RWPE2 (cell line): Measurements from ENCODE around the gene KIAA1755.
A peak's percentile ranks its signal among the peaks of the same experiment; 100 is the strongest.

Experiments
- ATAC-seq: fragments of 200-7000 bp; cut with Tn5 transposase; 3 replicates; pipeline ENCODE4 v1.9.1; 2021; ENCODE audit warnings: low read depth
- DNase-seq: peaks from one replicate; pipeline ENCODE4 v3.0.0-alpha.2; 2020; ENCODE audit warnings: low spot score
- H3K27ac ChIP-seq: fragments of 450-650 bp; 2 replicates; pipeline ENCODE4 v1.5.1; 2017; ENCODE audit warnings: mild to moderate bottlenecking; ENCODE audit not compliant: poor library complexity, severe bottlenecking
- H3K27me3 ChIP-seq: fragments of 250-450 bp; sonication (Bioruptor Pico); 2 replicates; pipeline ENCODE4 v1.5.1; 2021; ENCODE audit warnings: mild to moderate bottlenecking, moderate library complexity; ENCODE audit not compliant: insufficient read depth, poor library complexity, severe bottlenecking
- H3K36me3 ChIP-seq: fragments of 250-450 bp; sonication (Bioruptor Pico); 2 replicates; pipeline ENCODE4 v1.5.1; 2020; ENCODE audit warnings: low read depth, mild to moderate bottlenecking, moderate library complexity
- H3K4me1 ChIP-seq: fragments of 250-450 bp; sonication (Bioruptor Pico); 2 replicates; pipeline ENCODE4 v1.5.1; 2021; ENCODE audit warnings: mild to moderate bottlenecking, moderate library complexity; ENCODE audit not compliant: insufficient read depth, poor library complexity, severe bottlenecking
- H3K4me3 ChIP-seq: fragments of 250-450 bp; sonication (Bioruptor Pico); 2 replicates; pipeline ENCODE4 v1.5.1; 2021; ENCODE audit warnings: mild to moderate bottlenecking, moderate library complexity; ENCODE audit not compliant: severe bottlenecking
- H3K9me3 ChIP-seq: fragments of 250-450 bp; sonication (Bioruptor Pico); 2 replicates; pipeline ENCODE4 v1.5.1; 2021; ENCODE audit warnings: mild to moderate bottlenecking, moderate library complexity; ENCODE audit not compliant: severe bottlenecking
- CTCF ChIP-seq: fragments of 450-650 bp; IDR thresholded peaks from one replicate; pipeline ENCODE4 v1.5.1; 2017; ENCODE audit warnings: mild to moderate bottlenecking, moderate library complexity; ENCODE audit not compliant: poor library complexity, severe bottlenecking

Gene KIAA1755

GRCh38 chr20:38210741-38211140, 49.8 kb downstream of the KIAA1755 start:
- H3K4me3 ChIP-seq: no peak overlapping the region
- H3K27me3 ChIP-seq: no peaks in the 10 kb centered on the region
- peaks cover 16% of the 10 kb centered on the region for H3K4me1 ChIP-seq
- H3K9me3 ChIP-seq: no peaks in the 10 kb centered on the region
- no peaks in the 10 kb centered on the region for H3K36me3 ChIP-seq
- peak; percentile 87 for DNase-seq
- H3K27ac ChIP-seq: peak overlapping the region; percentile 52
- TF ChIP-seq CTCF: no peak
- peak; percentile 66 for ATAC-seq

- H3K4me1 ChIP-seq: peaks cover 16% of the 10 kb centered on the region
- no peaks in the 10 kb centered on the region for H3K9me3 ChIP-seq
- peak overlapping the region; percentile 52 for H3K27ac ChIP-seq
- DNase-seq: peak; percentile 71
- TF ChIP-seq CTCF: no peak
- no peaks in the 10 kb centered on the region for H3K27me3 ChIP-seq
- no peaks in the 10 kb centered on the region for H3K36me3 ChIP-seq
- H3K4me3 ChIP-seq: no peak overlapping the region
- peak; percentile 53 for ATAC-seq
Measured at GRCh38 chr20:38209736-38210405, 50.7 kb downstream of the KIAA1755 start.

GRCh38 chr20:38209054-38209675, 51.4 kb downstream of the KIAA1755 start:
- H3K36me3 ChIP-seq: no peaks in the 10 kb centered on the region
- TF ChIP-seq CTCF: no peak
- H3K27me3 ChIP-seq: no peaks in the 10 kb centered on the region
- peak; percentile 72 for DNase-seq
- H3K4me1 ChIP-seq: peaks cover 16% of the 10 kb centered on the region
- H3K27ac ChIP-seq: peak overlapping the region; percentile 52
- no peaks in the 10 kb centered on the region for H3K9me3 ChIP-seq
- ATAC-seq: no peak
- H3K4me3 ChIP-seq: no peak overlapping the region

- ATAC-seq (no peak), DNase-seq (no peak)
- Histone ChIP-seq H3K4me1 (peaks cover 16% of the 10 kb centered on the region), H3K36me3 (no peaks in the 10 kb centered on the region), H3K27me3 (no peaks in the 10 kb centered on the region), H3K9me3 (no peaks in the 10 kb centered on the region), H3K4me3 (no peak overlapping the region), H3K27ac (peak overlapping the region; percentile 52)
- no peak for TF ChIP-seq CTCF
Measured at GRCh38 chr20:38208523-38208922, 52.0 kb downstream of the KIAA1755 start.

- Histone ChIP-seq H3K27ac (peak overlapping the region; percentile 52), H3K9me3 (no peaks in the 10 kb centered on the region), H3K27me3 (no peaks in the 10 kb centered on the region), H3K4me1 (peaks cover 16% of the 10 kb centered on the region), H3K4me3 (no peak overlapping the region), H3K36me3 (no peaks in the 10 kb centered on the region)
- ATAC-seq (no peak), DNase-seq (peak; percentile 52)
- no peak for TF ChIP-seq CTCF
Measured at GRCh38 chr20:38208088-38208487, 52.4 kb downstream of the KIAA1755 start.
